Gastroesophageal sphincter (tissue), 2 donors: ENCODE measurements around the gene APLNR.

Source experiments
- POLR2A ChIP-seq, 2 donors: fragments of 450-650 bp; IDR thresholded peaks; one replicate each; pipeline ENCODE4 v1.6.1; 2017; ENCODE audit warnings: antibody characterized with exemption in 2 of 2, mild to moderate bottlenecking in 2 of 2, moderate library complexity in 1 of 2
- POLR2AphosphoS5 ChIP-seq: sonication (generic); formaldehyde crosslinking; IDR thresholded peaks from one replicate; pipeline ENCODE4 v1.6.1; 2017; ENCODE audit warnings: antibody characterized with exemption

DNA sequence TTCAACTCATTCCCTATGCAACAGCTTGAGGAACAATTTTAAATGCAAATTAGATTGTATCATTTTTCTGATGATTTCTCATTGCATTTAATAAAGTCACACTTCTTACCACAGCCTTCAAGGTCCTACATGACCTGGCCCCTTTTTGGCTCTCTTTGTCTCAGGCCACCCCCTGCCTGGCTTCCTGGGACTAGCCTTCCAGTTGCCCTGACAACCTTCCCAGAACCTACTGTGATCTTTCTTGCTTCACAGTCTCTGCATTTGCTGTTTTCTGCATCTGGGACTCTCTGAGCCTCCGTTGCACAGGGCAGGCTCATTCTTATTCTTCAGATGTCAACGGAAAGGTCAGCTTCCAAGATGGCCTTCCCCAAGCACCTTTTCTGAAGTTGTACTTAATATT is 12.9 kb downstream of the APLNR start:
- no peak for TF ChIP-seq POLR2A (IDR thresholded peaks at IDR 0.05)
- TF ChIP-seq POLR2AphosphoS5, result no peak
